ENCODE results near the gene NPHP3.
"Not testable (repeated sequence)": the region's sequence is repeated elsewhere in the genome, so short reads cannot be mapped to it uniquely, and the experiment has no call there.

Gene NPHP3

GRCh38 chr3:132722165-132723023, at the start of gene NPHP3:
Gene NPHP3, minus strand, starts transcription at chr3:132722409. Its CDS starts 54 bp downstream, at chr3:132722355.
- peak; percentile 96 for DNase-seq

GRCh38 chr3:132758740-132759139, 36.5 kb upstream of the NPHP3 start:
- DNase-seq: no peak

GRCh38 chr3:132756108-132756650, 34.0 kb upstream of the NPHP3 start:
- no peak for DNase-seq

- no peak for DNase-seq
Measured at GRCh38 chr3:132753946-132754345, 31.7 kb upstream of the NPHP3 start.

GRCh38 chr3:132749786-132750185, 27.6 kb upstream of the NPHP3 start:
- DNase-seq: no peak

GRCh38 chr3:132746720-132747119, 24.5 kb upstream of the NPHP3 start:
- DNase-seq: not testable (repeated sequence)

GRCh38 chr3:132738314-132738713, 16.1 kb upstream of the NPHP3 start:
- no peak for DNase-seq

GRCh38 chr3:132735589-132735988, 13.4 kb upstream of the NPHP3 start:
- DNase-seq: no peak

GRCh38 chr3:132730891-132731580, 8.8 kb upstream of the NPHP3 start:
- peak; percentile 79 for DNase-seq

GRCh38 chr3:132726341-132726823, 4.2 kb upstream of the NPHP3 start:
- DNase-seq: peak; percentile 66

- no peak for DNase-seq
Measured at GRCh38 chr3:132723024-132723950, 1.1 kb upstream of the NPHP3 start.

- DNase-seq: no peak
Measured at GRCh38 chr3:132721479-132722164, 587 bp downstream of the NPHP3 start.

GRCh38 chr3:132720228-132720627, 2.0 kb downstream of the NPHP3 start:
- no peak for DNase-seq

- DNase-seq: no peak
Measured at GRCh38 chr3:132716372-132716771, 5.8 kb downstream of the NPHP3 start.

GRCh38 chr3:132713977-132714727, 8.1 kb downstream of the NPHP3 start:
- DNase-seq: no peak

- DNase-seq: no peak
Measured at GRCh38 chr3:132710311-132710710, 11.9 kb downstream of the NPHP3 start.

- DNase-seq: no peak
Measured at GRCh38 chr3:132709761-132710160, 12.4 kb downstream of the NPHP3 start.

GRCh38 chr3:132703733-132704132, 18.5 kb downstream of the NPHP3 start:
- DNase-seq: no peak

GRCh38 chr3:132695422-132695821, 26.8 kb downstream of the NPHP3 start:
- DNase-seq: no peak

- no peak for DNase-seq
Measured at GRCh38 chr3:132694991-132695390, 27.2 kb downstream of the NPHP3 start.

- no peak for DNase-seq
Measured at GRCh38 chr3:132690040-132690439, 32.2 kb downstream of the NPHP3 start.

Data from NCI-H1436 (cell line).